Erythroblast (primary cell): ENCODE results near the gene TSC22D3.
A peak's percentile ranks its signal among the peaks of the same experiment; 100 is the strongest.
"Not testable (repeated sequence)": the region's sequence is repeated elsewhere in the genome, so short reads cannot be mapped to it uniquely, and the experiment has no call there.

Source experiments
- DNase-seq, 2 experiments: peaks; one replicate each; lab custom pipeline; 2025; lab: John Stamatoyannopoulos, UW
- GATA1 ChIP-seq: IDR thresholded peaks from 2 replicates; pipeline ENCODE4 v1.6.1; 2011; ENCODE audit warnings: low read depth, mild to moderate bottlenecking, control low read depth, low read length, moderate library complexity
- POLR2A ChIP-seq: IDR thresholded peaks from 2 replicates; pipeline ENCODE4 v1.6.1; 2011; ENCODE audit warnings: mild to moderate bottlenecking, low read length

TSC22D3 gene

GRCh38 chrX:107704587-107704986 lies 71.0 kb downstream of the TSC22D3 start:
- no peak for TF ChIP-seq GATA1
- TF ChIP-seq POLR2A = no peak
- DNase-seq = no peak

GRCh38 chrX:107704181-107704580 lies 71.4 kb downstream of the TSC22D3 start:
- TF ChIP-seq POLR2A = no peak
- no peak for TF ChIP-seq GATA1
- no peak for DNase-seq

GRCh38 chrX:107701493-107702121 lies 74.0 kb downstream of the TSC22D3 start:
- DNase-seq = no peak
- no peak for TF ChIP-seq GATA1
- TF ChIP-seq POLR2A = no peak

GRCh38 chrX:107700790-107701189 lies 74.8 kb downstream of the TSC22D3 start:
- DNase-seq = no peak
- TF ChIP-seq GATA1 (no peak), POLR2A (peak; percentile 7)

GRCh38 chrX:107700317-107700774 lies 75.2 kb downstream of the TSC22D3 start:
- DNase-seq = peak; percentile 49 to 56
- TF ChIP-seq POLR2A (peak; percentile 70), GATA1 (no peak)

- no peak for DNase-seq
These were observed 76.0 kb downstream of the TSC22D3 start for GRCh38 chrX:107699616-107700015.

GRCh38 chrX:107691024-107691448 lies 84.6 kb downstream of the TSC22D3 start:
- DNase-seq = no peak
- TF ChIP-seq GATA1 (no peak), POLR2A (no peak)

More at GRCh38 chrX:107699616-107700015, 76.0 kb downstream of the TSC22D3 start:
- TF ChIP-seq POLR2A = no peak
- TF ChIP-seq GATA1 = no peak

- no peak for TF ChIP-seq GATA1
- no peak for TF ChIP-seq POLR2A
- DNase-seq = no peak
These were observed 88.1 kb downstream of the TSC22D3 start for GRCh38 chrX:107687445-107687844.

GRCh38 chrX:107686792-107687191 lies 88.8 kb downstream of the TSC22D3 start:
- DNase-seq = no peak
- TF ChIP-seq GATA1 (no peak), POLR2A (no peak)

GRCh38 chrX:107686026-107686425 lies 89.6 kb downstream of the TSC22D3 start:
- DNase-seq = no peak
- TF ChIP-seq POLR2A (no peak), GATA1 (no peak)

- not testable (repeated sequence) for DNase-seq
These were observed 90.0 kb downstream of the TSC22D3 start for GRCh38 chrX:107685586-107685985.

- TF ChIP-seq GATA1 (no peak), POLR2A (peak; percentile 37)
- DNase-seq = peak in 1 of 2 experiments; percentile 1
These were observed 90.6 kb downstream of the TSC22D3 start for GRCh38 chrX:107684956-107685385.

GRCh38 chrX:107683931-107684330 lies 91.7 kb downstream of the TSC22D3 start:
- no peak for DNase-seq
- TF ChIP-seq POLR2A (no peak), GATA1 (no peak)

GRCh38 chrX:107683124-107683895 lies 92.3 kb downstream of the TSC22D3 start:
- TF ChIP-seq GATA1 (no peak), POLR2A (no peak)
- no peak for DNase-seq
